IPS DF 6.9 (cell line): ENCODE results near the gene PIK3CA.
"Not testable (repeated sequence)": the region's sequence is repeated elsewhere in the genome, so short reads cannot be mapped to it uniquely, and the experiment has no call there.

Experiments used
- DNase-seq: peaks from one replicate; pipeline ENCODE4 v3.0.0-alpha.2; 2013; ENCODE audit warnings: low read depth, low spot score
- H3K27ac ChIP-seq: one replicate; pipeline ENCODE4 v1.5.1; 2013; ENCODE audit warnings: low read length, control low read depth
- H3K27me3 ChIP-seq: 2 replicates; pipeline ENCODE4 v1.6.1; 2013; ENCODE audit warnings: mild to moderate bottlenecking, low read length; ENCODE audit not compliant: control insufficient read depth, insufficient read depth
- H3K36me3 ChIP-seq: 2 replicates; pipeline ENCODE4 v1.6.1; 2013; ENCODE audit warnings: low read length; ENCODE audit not compliant: control insufficient read depth, insufficient read depth
- H3K4me1 ChIP-seq: 2 replicates; pipeline ENCODE4 v1.6.1; 2013; ENCODE audit warnings: low read length; ENCODE audit not compliant: control insufficient read depth, insufficient read depth
- H3K4me3 ChIP-seq: 2 replicates; pipeline ENCODE4 v1.5.1; 2013; ENCODE audit warnings: mild to moderate bottlenecking, low read length
- H3K9me3 ChIP-seq: 2 replicates; pipeline ENCODE4 v1.6.1; 2013; ENCODE audit warnings: low read length, inconsistent platforms; ENCODE audit not compliant: control insufficient read depth, insufficient read depth
- WGBS: extraction: QIAGEN DNeasy Blood & Tissue Kit; methylation state at CpG from one replicate; pipeline ENCODE4 v1.1.7; 2013; ENCODE audit warnings: mixed read lengths, missing lambda C conversion rate; ENCODE audit not compliant: insufficient read length, insufficient coverage; 5-methylcytosine and 5-hydroxymethylcytosine counted together

The PIK3CA gene

DNA sequence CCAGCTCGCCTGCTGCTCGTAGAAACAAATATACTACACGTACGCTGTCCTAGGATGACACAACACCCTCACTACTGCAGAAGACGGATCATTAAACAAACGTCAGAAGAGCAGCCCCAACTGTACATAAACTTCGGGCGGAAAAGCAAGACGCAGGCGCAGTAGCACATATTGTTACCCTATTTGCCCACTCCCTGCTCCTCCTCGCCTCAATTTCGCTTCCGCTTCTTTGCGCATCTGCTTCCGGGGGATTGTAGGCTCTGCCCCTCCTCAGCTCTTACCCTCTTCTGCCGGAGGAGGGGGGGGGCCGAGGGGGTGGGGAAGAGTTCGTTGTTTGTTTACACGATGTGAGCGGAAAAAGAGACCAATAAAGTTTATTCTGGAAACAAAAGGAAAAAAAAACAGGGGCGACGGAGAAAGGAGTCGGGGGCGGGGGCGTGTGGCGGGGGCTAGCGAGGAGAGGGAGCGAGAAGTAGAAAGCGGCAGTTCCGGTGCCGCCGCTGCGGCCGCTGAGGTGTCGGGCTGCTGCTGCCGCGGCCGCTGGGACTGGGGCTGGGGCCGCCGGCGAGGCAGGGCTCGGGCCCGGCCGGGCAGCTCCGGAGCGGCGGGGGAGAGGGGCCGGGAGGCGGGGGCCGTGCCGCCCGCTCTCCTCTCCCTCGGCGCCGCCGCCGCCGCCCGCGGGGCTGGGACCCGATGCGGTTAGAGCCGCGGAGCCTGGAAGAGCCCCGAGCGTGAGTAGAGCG is at the start of gene PIK3CA:
PIK3CA (plus strand) TSS at position 485 of the 743 bp plus-strand sequence. CDS start 50,469 bp downstream, outside the sequence.
- WGBS: no CpG with 5 or more reads among the region's 67 CpGs
- Histone ChIP-seq H3K27ac (no peak within 1 kb of the TSS), H3K27me3 (no peaks in the 10 kb centered on the region), H3K4me3 (peak within 1 kb of the TSS; percentile 89), H3K4me1 (no peaks in the 10 kb centered on the region), H3K9me3 (no peaks in the 10 kb centered on the region), H3K36me3 (no peaks in the 10 kb centered on the region)
- DNase-seq: peak; percentile 68

DNA sequence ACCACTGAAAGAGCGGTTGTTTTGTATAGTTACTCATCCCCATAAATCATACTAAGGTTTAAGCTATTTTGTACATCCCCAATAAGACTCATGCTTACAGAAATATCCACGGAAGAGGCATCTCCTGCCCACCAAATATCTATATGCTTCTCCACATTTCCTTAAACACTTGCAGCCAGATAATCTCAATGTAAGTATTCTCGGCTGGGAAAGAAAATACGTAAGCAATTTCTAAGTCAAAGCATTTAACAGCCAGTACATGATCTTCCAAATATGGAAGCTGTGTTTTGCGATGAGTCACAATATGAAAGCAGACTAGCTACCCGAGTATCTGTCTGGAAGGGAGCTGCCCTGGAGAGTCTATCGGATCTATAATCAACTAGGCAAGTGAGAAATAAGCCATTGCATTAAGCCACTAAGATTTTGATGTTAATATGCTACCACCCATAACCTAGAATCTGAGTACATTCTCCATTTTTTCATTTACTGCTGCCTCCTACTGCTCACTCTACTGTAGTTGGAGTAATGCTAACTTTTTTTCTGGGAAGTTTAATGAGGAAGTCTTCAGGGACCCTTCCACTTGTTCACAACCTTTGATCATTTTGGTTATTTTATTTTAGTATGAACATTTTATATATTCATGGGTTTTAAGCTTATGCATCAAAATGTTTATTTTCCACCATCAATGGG is 49.6 kb upstream of the PIK3CA start:
- H3K27me3 ChIP-seq: no peaks in the 10 kb centered on the region
- H3K4me1 ChIP-seq: no peaks in the 10 kb centered on the region; the same call in 1 of the 2 replicates
- no peak for DNase-seq
- no peaks in the 10 kb centered on the region for H3K36me3 ChIP-seq
- no peak overlapping the region for H3K4me3 ChIP-seq
- WGBS: no CpG with 5 or more reads among the region's 7 CpGs
- H3K9me3 ChIP-seq: no peaks in the 10 kb centered on the region
- H3K27ac ChIP-seq: no peak overlapping the region

- Histone ChIP-seq H3K9me3 (no peaks in the 10 kb centered on the region), H3K27me3 (no peaks in the 10 kb centered on the region), H3K27ac (no peak overlapping the region), H3K4me1 (no peaks in the 10 kb centered on the region), H3K36me3 (no peaks in the 10 kb centered on the region), H3K4me3 (no peak overlapping the region)
- no peak for DNase-seq
Measured at GRCh38 chr3:179100652-179101051, 47.5 kb upstream of the PIK3CA start.

- Histone ChIP-seq H3K36me3 (no peaks in the 10 kb centered on the region), H3K4me3 (no peak overlapping the region), H3K27ac (no peak overlapping the region), H3K27me3 (no peaks in the 10 kb centered on the region), H3K4me1 (no peaks in the 10 kb centered on the region), H3K9me3 (no peaks in the 10 kb centered on the region)
- no CpG with 5 or more reads among the region's 1 CpG for WGBS
- no peak for DNase-seq
Measured at GRCh38 chr3:179105881-179106280, 42.3 kb upstream of the PIK3CA start.

DNA sequence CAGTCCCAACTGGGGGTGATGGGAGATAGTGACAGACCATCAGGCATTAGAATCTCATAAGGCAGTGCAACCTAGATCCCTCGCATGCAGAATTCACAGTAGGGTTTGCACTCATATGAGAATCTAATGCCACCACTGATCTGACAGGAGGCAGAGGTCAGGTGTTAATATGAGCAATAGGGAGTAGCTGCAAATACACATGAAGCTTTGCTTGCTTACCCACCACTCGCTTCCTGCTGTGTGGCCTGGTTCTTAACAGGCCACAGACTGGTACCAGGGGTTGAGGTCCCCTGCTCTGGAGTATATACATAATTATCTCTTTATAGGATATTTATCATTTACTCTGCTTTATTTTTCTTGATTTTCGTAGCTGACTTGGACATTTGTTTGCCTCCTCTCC is 40.5 kb upstream of the PIK3CA start:
- no peak for DNase-seq
- no CpG with 5 or more reads among the region's 3 CpGs for WGBS

DNA sequence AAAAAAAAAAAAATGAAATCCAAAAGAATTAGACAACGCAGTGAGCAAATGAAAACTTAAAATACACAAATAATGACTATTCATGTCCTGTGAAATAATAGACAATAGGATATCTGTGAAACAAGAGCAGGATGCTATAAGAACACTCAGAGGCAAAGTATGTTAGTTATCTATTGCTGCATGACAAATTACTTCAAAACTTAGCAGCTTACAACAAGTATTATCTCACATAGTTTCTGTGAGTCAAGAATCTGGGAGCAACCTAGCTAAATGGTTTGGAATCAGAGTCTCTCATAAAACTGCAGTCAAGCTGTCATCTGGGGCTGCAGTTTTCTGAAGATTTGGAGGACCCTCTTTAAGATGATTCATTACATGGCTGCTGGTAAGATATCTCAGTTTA is 40.1 kb upstream of the PIK3CA start:
- H3K4me1 ChIP-seq: no peaks in the 10 kb centered on the region
- H3K9me3 ChIP-seq: no peaks in the 10 kb centered on the region
- DNase-seq: no peak
- no peak overlapping the region for H3K4me3 ChIP-seq
- no peaks in the 10 kb centered on the region for H3K27me3 ChIP-seq
- WGBS: no CpG with 5 or more reads among the region's 1 CpG
- no peaks in the 10 kb centered on the region for H3K36me3 ChIP-seq
- H3K27ac ChIP-seq: no peak overlapping the region

More for the DNA sequence above, 40.5 kb upstream of the PIK3CA start:
- Histone ChIP-seq H3K36me3 (no peaks in the 10 kb centered on the region), H3K4me3 (no peak overlapping the region), H3K27ac (no peak overlapping the region), H3K4me1 (no peaks in the 10 kb centered on the region), H3K9me3 (no peaks in the 10 kb centered on the region), H3K27me3 (no peaks in the 10 kb centered on the region)

DNA sequence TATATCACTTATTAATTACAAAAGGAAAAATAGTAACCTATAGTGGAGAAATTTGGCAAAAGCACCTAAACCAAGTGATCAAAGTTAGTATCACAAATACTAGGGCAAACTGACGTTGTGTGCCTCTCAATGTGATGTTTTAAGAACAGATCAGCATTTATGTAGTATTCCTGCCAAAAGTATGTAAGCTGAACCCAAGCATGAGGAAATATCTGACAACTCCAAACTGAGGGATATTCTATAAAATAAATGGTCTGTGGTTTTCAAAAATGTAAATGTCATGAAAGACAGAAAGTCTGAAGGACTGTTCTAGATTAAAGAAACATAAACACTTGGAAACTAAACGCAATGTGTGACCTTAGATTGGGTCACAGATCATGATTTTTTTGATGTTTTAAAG is 34.3 kb upstream of the PIK3CA start:
- Histone ChIP-seq H3K4me3 (no peak overlapping the region), H3K36me3 (no peaks in the 10 kb centered on the region), H3K27ac (no peak overlapping the region), H3K27me3 (no peaks in the 10 kb centered on the region), H3K4me1 (no peaks in the 10 kb centered on the region), H3K9me3 (no peaks in the 10 kb centered on the region)
- no peak for DNase-seq
- WGBS: no CpG with 5 or more reads among the region's 2 CpGs

- not testable (repeated sequence) for H3K27ac ChIP-seq, H3K9me3 ChIP-seq, H3K4me3 ChIP-seq, H3K36me3 ChIP-seq, H3K27me3 ChIP-seq, H3K4me1 ChIP-seq, DNase-seq
- no CpG with 5 or more reads among the region's 1 CpG for WGBS
Measured at GRCh38 chr3:179115444-179115843, 32.7 kb upstream of the PIK3CA start.

- no peak overlapping the region for H3K27ac ChIP-seq
- no peak overlapping the region for H3K4me3 ChIP-seq
- WGBS: no CpG with 5 or more reads among the region's 2 CpGs
- no peaks in the 10 kb centered on the region for H3K27me3 ChIP-seq
- no peak for DNase-seq
- H3K4me1 ChIP-seq: no peaks in the 10 kb centered on the region
- no peaks in the 10 kb centered on the region for H3K9me3 ChIP-seq
- no peaks in the 10 kb centered on the region for H3K36me3 ChIP-seq
Measured at GRCh38 chr3:179116816-179117215, 31.3 kb upstream of the PIK3CA start.

GRCh38 chr3:179132191-179132890 is 15.8 kb upstream of the PIK3CA start:
- DNase-seq, H3K9me3 ChIP-seq, H3K4me3 ChIP-seq, H3K27me3 ChIP-seq, H3K27ac ChIP-seq, H3K36me3 ChIP-seq, H3K4me1 ChIP-seq: not testable (repeated sequence)
- WGBS: no CpG with 5 or more reads among the region's 27 CpGs
